Endothelial cell of umbilical vein (primary cell): ENCODE measurements around the gene TSHZ3. TPM values are rescaled to one million over a fixed set of nuclear protein-coding genes. Genes with fewer than 3 reads are reported as not detected.

Experiments used
- BruUV-seq: library from RNA; stranded (reverse); fragments of 400-500 nt; replicated peaks from 2 replicates; lab custom pipeline; 2021; lab: Mats Ljungman, UMichigan
- CTCF ChIA-PET: fragments of 300-600, 350-600 bp; sonication (Branson Sonifier 250); formaldehyde crosslinking; loops from one replicate; lab custom pipeline; 2021; ENCODE audit warnings: antibody characterized with exemption, inconsistent platforms; lab: Charles Lee
- POLR2A ChIA-PET: fragments of 300-600, 350-600 bp; sonication (Branson Sonifier 250); formaldehyde crosslinking; loops from one replicate; lab custom pipeline; 2021; ENCODE audit warnings: antibody characterized with exemption, inconsistent platforms; lab: Charles Lee
- DNase-seq: peaks from one replicate; pipeline ENCODE4 v3.0.0-alpha.2; 2011; ENCODE audit warnings: low read depth, low spot score
- FAIRE-seq: peaks from 2 replicates; lab custom pipeline; 2011; peaks lifted over from hg19 to GRCh38; lab: Jason Lieb, UNC
- H2AFZ ChIP-seq: 2 replicates; pipeline ENCODE4 v1.6.0; 2012; ENCODE audit warnings: low read depth, low read length, control low read depth, inconsistent platforms
- H3K27ac ChIP-seq: 2 replicates; pipeline ENCODE4 v1.5.1; 2011; ENCODE audit warnings: low read depth, mild to moderate bottlenecking, control low read depth, low read length, moderate library complexity; ENCODE audit not compliant: insufficient read depth
- H3K27me3 ChIP-seq, 2 experiments: 2 replicates each; pipeline versions ENCODE4 v1.6.0 to v1.6.1; 2011; ENCODE audit warnings: low read length in 2 of 2, mixed read lengths in 1 of 2; ENCODE audit not compliant: control insufficient read depth in 2 of 2, insufficient read depth in 2 of 2
- H3K36me3 ChIP-seq, 2 experiments: 2 replicates in 1 of 2; 3 replicates in 1 of 2; pipeline ENCODE4 v1.5.1; 2011; ENCODE audit warnings: low read length in 2 of 2, mild to moderate bottlenecking in 1 of 2, moderate library complexity in 1 of 2; ENCODE audit not compliant: control insufficient read depth in 2 of 2, insufficient read depth in 2 of 2; ENCODE audit errors: extremely low read depth in 1 of 2
- H3K4me1 ChIP-seq: 3 replicates; pipeline ENCODE4 v1.5.1; 2011; ENCODE audit warnings: mild to moderate bottlenecking, low read length; ENCODE audit not compliant: control insufficient read depth, insufficient read depth; ENCODE audit errors: extremely low read depth
- H3K4me2 ChIP-seq: 2 replicates; pipeline ENCODE4 v1.6.1; 2011; ENCODE audit warnings: low read length, control low read depth, mixed read lengths; ENCODE audit not compliant: insufficient read depth
- H3K4me3 ChIP-seq, 3 experiments: fragments of 200-600 bp in 1 of 3; sonication (generic), shearing (Covaris generic) in 1 of 3; replicated peaks in 1 of 3; 2 replicates each; pipeline ENCODE4 v1.5.1; 2011 to 2016; ENCODE audit warnings: control low read depth in 3 of 3, low read length in 3 of 3, mild to moderate bottlenecking in 2 of 3, inconsistent platforms in 1 of 3, low read depth in 1 of 3, moderate library complexity in 1 of 3; ENCODE audit not compliant: insufficient read depth in 1 of 3
- H3K79me2 ChIP-seq: 2 replicates; pipeline ENCODE4 v1.6.0; 2012; ENCODE audit warnings: low read length, inconsistent platforms; ENCODE audit not compliant: control insufficient read depth, insufficient read depth
- H3K9ac ChIP-seq: replicated peaks from 2 replicates; pipeline ENCODE3; 2011; ENCODE audit warnings: low read length, control low read depth; ENCODE audit not compliant: insufficient read depth; ENCODE audit errors: extremely low read depth
- H3K9me1 ChIP-seq: replicated peaks from 3 replicates; pipeline ENCODE4 v1.6.0; 2011; ENCODE audit warnings: mild to moderate bottlenecking, low read length; ENCODE audit not compliant: control insufficient read depth, insufficient read depth; ENCODE audit errors: extremely low read depth
- H3K9me3 ChIP-seq: replicated peaks from 2 replicates; pipeline ENCODE4 v1.5.1; 2012; ENCODE audit warnings: low read length, inconsistent platforms; ENCODE audit not compliant: control insufficient read depth, insufficient read depth
- H4K20me1 ChIP-seq: replicated peaks from 2 replicates; pipeline ENCODE3; 2011; ENCODE audit warnings: mild to moderate bottlenecking, low read length; ENCODE audit not compliant: control insufficient read depth, insufficient read depth; ENCODE audit errors: extremely low read depth
- CTCF ChIP-seq, 2 donors: IDR thresholded peaks; 1 replicate in 1 of 2; 2 replicates in 1 of 2; pipeline ENCODE4 v1.5.1; 2011; ENCODE audit warnings: low read length in 2 of 2, mild to moderate bottlenecking in 2 of 2, moderate library complexity in 2 of 2, control low read depth in 1 of 2, inconsistent platforms in 1 of 2, low read depth in 1 of 2; ENCODE audit not compliant: insufficient read depth in 1 of 2; ENCODE audit errors: extremely low read depth in 1 of 2
- EZH2 ChIP-seq: IDR thresholded peaks from 2 replicates; pipeline ENCODE4 v1.6.1; 2012; ENCODE audit warnings: borderline replicate concordance, low read depth, mild to moderate bottlenecking, moderate library complexity, low read length, inconsistent platforms; ENCODE audit not compliant: severe bottlenecking
- FOS ChIP-seq: IDR thresholded peaks from 2 replicates; pipeline ENCODE4 v1.6.1; 2011; ENCODE audit warnings: mild to moderate bottlenecking, low read length, moderate library complexity, borderline replicate concordance; ENCODE audit not compliant: insufficient read depth
- GATA2 ChIP-seq: IDR thresholded peaks from 2 replicates; pipeline ENCODE4 v1.7.0; 2011; ENCODE audit warnings: low read depth, mild to moderate bottlenecking, moderate library complexity, mixed read lengths, low read length; ENCODE audit not compliant: insufficient read length, insufficient read depth
- JUN ChIP-seq: IDR thresholded peaks from 2 replicates; pipeline ENCODE4 v1.6.1; 2011; ENCODE audit warnings: borderline replicate concordance, low read depth; ENCODE audit not compliant: insufficient read length, insufficient read depth
- MYC ChIP-seq: IDR thresholded peaks from one replicate; pipeline ENCODE4 v1.6.1; 2011; ENCODE audit warnings: mild to moderate bottlenecking, low read depth, low read length
- POLR2A ChIP-seq: IDR thresholded peaks from 2 replicates; pipeline ENCODE4 v1.6.1; 2012; ENCODE audit warnings: low read depth, mild to moderate bottlenecking, control low read depth, low read length
- POLR2AphosphoS5 ChIP-seq: IDR thresholded peaks from 2 replicates; pipeline ENCODE4 v1.6.1; 2012; ENCODE audit warnings: low read depth, mild to moderate bottlenecking, control low read depth, low read length, moderate library complexity; ENCODE audit not compliant: insufficient read depth
- dilution Hi-C: fragments of 300-500 bp; cut with MboI; formaldehyde crosslinking; loops from one replicate; pipeline ENCODE4 v1.15.0; 2019; ENCODE audit warnings: low sequenced_read_pairs; ENCODE audit not compliant: extremely low pct_ligation_motif_present
- intact Hi-C: fragments of 100-400 bp; cut with micrococcal nuclease; formaldehyde crosslinking; loops from one replicate; pipeline ENCODE4 v1.10.0; 2022
- polyA plus RNA-seq, 4 experiments: library from polyadenylated mRNA; depleted of rRNA in 3 of 4; stranded (reverse) in 3 of 4; unstranded in 1 of 4; fragments of >200 nt; gene quantifications; 2 replicates each; pipeline versions ENCODE4 v1.2.1 to v1.2.3, GENCODE V29; 2011 to 2012; ENCODE audit warnings: missing spikeins in 1 of 4
- total RNA-seq: library from RNA; stranded (reverse); gene quantifications from 2 replicates; pipeline ENCODE4 v1.2.3, GENCODE V29; 2021
- TF ChIP-seq, protein P1 (sequence below): IDR thresholded peaks from 2 replicates; pipeline ENCODE4 v1.6.1; 2011; ENCODE audit not compliant: insufficient read depth, insufficient read length

TSHZ3 gene
- total and polyA plus RNA-seq, 2 donors (not counting 3 experiments of a cell fraction or from before 2014, with no cell fraction given) = 1.2 to 6.2 TPM

- no peak for FAIRE-seq
- dilution Hi-C loops (no loop called here), intact Hi-C loops (no loop called here)
- Histone ChIP-seq H3K4me3 (no peak overlapping the region), H3K27ac (no peak overlapping the region), H3K27me3 (no peaks in the 10 kb centered on the region), H3K4me1 (no peaks in the 10 kb centered on the region), H3K4me2 (no peak overlapping the region), H4K20me1 (no peaks in the 10 kb centered on the region), H3K9me3 (no peaks in the 10 kb centered on the region), H2AFZ (no peak overlapping the region), H3K9me1 (no peaks in the 10 kb centered on the region), H3K79me2 (no peaks in the 10 kb centered on the region), H3K9ac (no peak overlapping the region), H3K36me3 (no peaks in the 10 kb centered on the region)
- no peak for TF ChIP-seq CTCF (IDR thresholded peaks at IDR 0.05; ENCODE audit: extremely low read depth in 1 of 2, insufficient read depth in 1 of 2, low read depth in 1 of 2, low read length in 2 of 2)
- no peak for TF ChIP-seq GATA2
- TF ChIP-seq EZH2 = no peak
- no peak for TF ChIP-seq POLR2AphosphoS5
- TF ChIP-seq, protein P1, sequence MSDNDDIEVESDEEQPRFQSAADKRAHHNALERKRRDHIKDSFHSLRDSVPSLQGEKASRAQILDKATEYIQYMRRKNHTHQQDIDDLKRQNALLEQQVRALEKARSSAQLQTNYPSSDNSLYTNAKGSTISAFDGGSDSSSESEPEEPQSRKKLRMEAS = no peak
- no peak for TF ChIP-seq FOS
- no peak for TF ChIP-seq MYC
- no peak for TF ChIP-seq POLR2A
- TF ChIP-seq JUN = no peak
- BruUV-seq = no TSS peak
- POLR2A ChIA-PET = no interaction called here
- no peak for DNase-seq
- CTCF ChIA-PET = no interaction called here
Measured at GRCh38 chr19:31390711-31391110, 41.5 kb upstream of the TSHZ3 start.
